WERI-Rb-1 (cell line): ENCODE data around the gene C14orf39.

ENCODE experiments used
- DNase-seq: peaks from one replicate; pipeline ENCODE4 v3.0.0-alpha.2; 2020
- H3K27ac ChIP-seq: fragments of 250-450 bp; sonication (Bioruptor Pico); 2 replicates; pipeline ENCODE4 v1.5.1; 2020; ENCODE audit warnings: mild to moderate bottlenecking, moderate library complexity
- H3K27me3 ChIP-seq: fragments of 250-450 bp; sonication (Bioruptor Pico); 2 replicates; pipeline ENCODE4 v1.5.1; 2021; ENCODE audit warnings: mild to moderate bottlenecking, low read depth, moderate library complexity; ENCODE audit not compliant: insufficient read depth, severe bottlenecking
- H3K36me3 ChIP-seq: fragments of 250-450 bp; sonication (Bioruptor Pico); 2 replicates; pipeline ENCODE4 v1.5.1; 2020; ENCODE audit warnings: mild to moderate bottlenecking, moderate library complexity
- H3K4me3 ChIP-seq: 2 replicates; pipeline ENCODE4 v1.5.1; 2011; ENCODE audit warnings: low read depth, mild to moderate bottlenecking, control low read depth, low read length
- H3K9me3 ChIP-seq: fragments of 250-450 bp; sonication (Bioruptor Pico); 2 replicates; pipeline ENCODE4 v1.5.1; 2021; ENCODE audit warnings: mild to moderate bottlenecking, moderate library complexity; ENCODE audit not compliant: severe bottlenecking
- TF ChIP-seq, protein P1 (sequence below): IDR thresholded peaks from 2 replicates; pipeline ENCODE4 v1.5.1; 2011; ENCODE audit warnings: low read depth, mild to moderate bottlenecking, control low read depth, inconsistent platforms, low read length

The C14orf39 gene, protein sequence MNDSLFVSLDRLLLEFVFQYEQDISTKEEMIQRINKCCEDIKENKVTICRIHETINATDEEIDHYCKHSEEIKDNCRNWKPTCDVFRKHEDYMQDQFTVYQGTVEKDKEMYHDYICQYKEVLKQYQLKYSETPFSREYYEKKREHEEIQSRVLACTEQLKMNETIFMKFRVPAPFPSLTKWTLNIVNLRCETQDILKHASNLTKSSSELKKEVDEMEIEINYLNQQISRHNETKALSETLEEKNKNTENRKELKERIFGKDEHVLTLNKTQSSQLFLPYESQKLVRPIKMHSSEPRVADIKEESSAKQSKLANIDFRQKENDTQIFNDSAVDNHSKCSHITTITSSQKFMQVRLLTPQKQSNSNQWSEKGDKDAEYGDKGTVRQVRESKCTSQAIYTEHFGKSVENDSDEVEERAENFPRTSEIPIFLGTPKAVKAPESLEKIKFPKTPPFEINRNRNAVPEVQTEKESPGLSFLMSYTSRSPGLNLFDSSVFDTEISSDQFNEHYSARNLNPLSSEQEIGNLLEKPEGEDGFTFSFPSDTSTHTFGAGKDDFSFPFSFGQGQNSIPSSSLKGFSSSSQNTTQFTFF

DNA sequence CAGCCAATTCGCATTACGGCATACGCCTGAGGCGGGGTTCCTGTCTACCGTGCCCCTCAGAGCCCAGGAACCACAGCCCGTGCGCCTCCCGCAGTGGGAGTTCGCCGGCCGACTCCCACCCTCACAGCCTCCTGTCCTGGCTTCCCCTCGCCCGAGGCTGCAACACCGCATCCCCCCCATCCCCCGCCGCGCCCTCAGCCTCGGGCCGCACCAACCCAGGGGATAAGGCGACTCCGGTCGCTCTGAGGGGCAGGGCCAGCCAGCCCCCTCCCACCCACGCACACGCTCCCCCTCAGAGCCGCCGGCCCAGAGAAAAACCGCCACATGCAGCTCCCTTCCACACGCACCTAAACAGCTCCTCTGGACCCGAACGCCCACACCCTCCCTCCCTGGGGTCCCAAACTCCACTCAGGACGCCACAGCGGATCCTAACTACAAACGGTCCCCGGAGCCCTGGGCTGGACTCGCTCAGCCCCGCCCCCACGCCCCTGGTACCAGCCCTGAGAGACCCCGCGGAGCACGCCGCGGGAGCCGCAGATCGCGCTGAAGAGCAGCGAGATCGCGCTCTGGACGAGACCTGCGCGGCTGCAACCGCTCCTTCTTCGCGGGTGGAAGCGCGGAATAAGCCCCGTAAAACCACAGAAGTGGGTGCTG is at the start of gene C14orf39:
Gene C14orf39 (minus strand): TSS at position 466 of the 654 bp plus-strand sequence. CDS start 985 bp downstream, outside the sequence.
- H3K4me3 ChIP-seq, result peak within 1 kb of the TSS; percentile 54
- peak within 1 kb of the TSS; percentile 73 for H3K27ac ChIP-seq
- DNase-seq, result peak; percentile 67
- no peaks in the 10 kb centered on the region for H3K9me3 ChIP-seq
- TF ChIP-seq, protein P1, sequence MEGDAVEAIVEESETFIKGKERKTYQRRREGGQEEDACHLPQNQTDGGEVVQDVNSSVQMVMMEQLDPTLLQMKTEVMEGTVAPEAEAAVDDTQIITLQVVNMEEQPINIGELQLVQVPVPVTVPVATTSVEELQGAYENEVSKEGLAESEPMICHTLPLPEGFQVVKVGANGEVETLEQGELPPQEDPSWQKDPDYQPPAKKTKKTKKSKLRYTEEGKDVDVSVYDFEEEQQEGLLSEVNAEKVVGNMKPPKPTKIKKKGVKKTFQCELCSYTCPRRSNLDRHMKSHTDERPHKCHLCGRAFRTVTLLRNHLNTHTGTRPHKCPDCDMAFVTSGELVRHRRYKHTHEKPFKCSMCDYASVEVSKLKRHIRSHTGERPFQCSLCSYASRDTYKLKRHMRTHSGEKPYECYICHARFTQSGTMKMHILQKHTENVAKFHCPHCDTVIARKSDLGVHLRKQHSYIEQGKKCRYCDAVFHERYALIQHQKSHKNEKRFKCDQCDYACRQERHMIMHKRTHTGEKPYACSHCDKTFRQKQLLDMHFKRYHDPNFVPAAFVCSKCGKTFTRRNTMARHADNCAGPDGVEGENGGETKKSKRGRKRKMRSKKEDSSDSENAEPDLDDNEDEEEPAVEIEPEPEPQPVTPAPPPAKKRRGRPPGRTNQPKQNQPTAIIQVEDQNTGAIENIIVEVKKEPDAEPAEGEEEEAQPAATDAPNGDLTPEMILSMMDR, result no peak
- no peaks in the 10 kb centered on the region for H3K27me3 ChIP-seq
- no peaks in the 10 kb centered on the region for H3K36me3 ChIP-seq

DNA sequence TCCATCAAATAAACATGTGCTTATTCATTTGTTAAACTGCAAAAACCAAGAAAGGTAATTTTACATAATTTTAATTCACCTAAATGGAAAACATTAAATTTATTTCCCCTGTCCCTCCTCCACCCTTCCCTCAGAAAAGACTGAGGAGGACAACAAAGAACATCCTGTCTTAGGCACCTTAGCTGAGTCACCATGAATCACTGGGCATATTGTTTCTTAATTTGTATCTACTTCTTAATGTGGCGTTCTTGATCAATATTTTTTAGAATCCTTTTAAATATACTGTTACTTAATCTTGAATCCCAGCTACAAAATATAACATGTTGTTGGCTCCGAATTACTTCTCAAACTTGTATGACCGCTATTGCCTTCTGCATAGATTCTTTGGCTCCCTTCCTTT is 46.6 kb upstream of the C14orf39 start:
- H3K9me3 ChIP-seq, result no peaks in the 10 kb centered on the region
- H3K4me3 ChIP-seq, result no peak overlapping the region
- TF ChIP-seq, protein P1, result no peak

DNA sequence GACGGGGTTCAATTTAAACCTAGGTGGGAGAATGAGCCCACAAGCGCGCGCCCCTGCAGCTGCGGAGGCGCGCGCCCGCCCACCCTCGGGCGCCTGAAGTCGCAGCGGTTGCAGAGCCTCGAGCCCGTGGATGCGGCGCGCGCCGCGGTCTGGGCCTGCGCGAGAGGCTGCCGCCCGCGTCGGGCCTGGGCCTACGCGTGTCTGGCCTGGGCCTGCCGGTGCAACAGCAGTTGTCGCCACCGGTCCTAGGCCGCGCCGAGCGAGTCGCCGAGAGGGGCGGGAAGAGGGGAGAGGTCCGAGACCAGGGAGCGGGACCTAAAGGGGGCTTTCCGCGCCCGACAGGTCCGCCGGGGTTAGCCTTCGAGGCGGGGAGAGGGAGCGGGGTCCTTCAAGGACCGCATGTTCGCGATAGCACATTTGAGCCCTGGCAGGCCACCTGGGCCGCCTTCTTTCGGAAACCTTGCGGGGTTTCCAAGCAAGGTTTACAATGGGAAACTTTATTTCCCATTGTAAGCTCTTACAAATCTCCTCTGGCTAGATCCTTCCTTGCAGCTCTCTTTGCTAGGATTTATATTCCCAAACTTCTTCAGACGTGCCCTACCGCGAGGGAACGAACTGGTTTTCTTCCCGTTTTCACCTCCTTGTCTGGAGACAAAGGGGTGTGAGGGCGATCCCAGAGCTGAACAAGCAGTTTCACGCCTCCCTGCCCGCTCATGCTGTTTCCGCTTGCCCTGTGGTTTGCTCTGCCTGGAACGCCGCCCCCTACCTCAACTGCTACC is 29.8 kb upstream of the C14orf39 start:
- Histone ChIP-seq H3K36me3 (no peaks in the 10 kb centered on the region; the same call in 1 of the 2 replicates), H3K27me3 (no peaks in the 10 kb centered on the region), H3K4me3 (no peak overlapping the region), H3K27ac (no peak overlapping the region), H3K9me3 (peaks cover 13% of the 10 kb centered on the region)
- TF ChIP-seq, protein P1, result no peak
- no peak for DNase-seq

More for the DNA sequence above, 46.6 kb upstream of the C14orf39 start:
- H3K27me3 ChIP-seq, result no peaks in the 10 kb centered on the region
- no peaks in the 10 kb centered on the region for H3K36me3 ChIP-seq
- DNase-seq, result no peak
- H3K27ac ChIP-seq, result no peak overlapping the region

DNA sequence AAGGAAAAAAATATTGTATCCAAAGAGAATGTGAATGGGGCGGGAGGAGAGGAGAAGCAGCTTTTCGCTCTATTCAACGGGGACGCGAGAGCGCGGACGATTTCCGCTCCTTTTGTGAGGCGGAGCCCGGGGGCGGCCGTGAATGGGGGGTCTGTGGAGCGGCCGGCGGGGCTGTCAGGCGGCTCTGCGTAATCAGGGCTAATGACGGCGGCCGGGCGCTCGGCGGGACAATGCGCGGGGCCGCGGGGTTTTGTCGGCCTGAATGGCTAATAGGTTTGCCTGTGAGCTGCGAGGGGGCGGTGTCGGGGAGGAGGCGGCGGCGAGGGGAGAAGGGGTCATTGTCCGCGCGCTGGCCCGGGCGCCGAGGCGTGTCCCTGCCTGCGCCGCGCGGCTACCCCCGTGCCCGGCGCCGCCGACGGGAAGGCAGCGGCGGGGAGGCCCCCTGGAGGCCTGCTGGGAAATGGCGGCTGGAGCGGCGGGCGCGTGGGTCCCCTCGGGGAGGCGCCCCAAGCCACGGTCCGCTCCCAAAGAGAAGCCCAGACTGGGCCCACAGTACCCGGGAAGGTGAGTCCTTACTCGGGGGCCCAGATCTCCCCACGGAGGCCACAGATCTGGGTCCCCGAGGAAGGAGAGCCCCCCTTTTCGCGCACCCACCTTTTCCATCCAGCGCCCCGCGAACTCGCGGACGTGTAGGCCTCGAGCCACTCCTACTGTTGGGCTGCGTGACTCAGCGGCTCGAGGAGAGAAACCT is 29.1 kb upstream of the C14orf39 start:
- H3K27me3 ChIP-seq, result no peaks in the 10 kb centered on the region
- peak overlapping the region; percentile 63 for H3K4me3 ChIP-seq
- peak overlapping the region; percentile 77 for H3K27ac ChIP-seq
- H3K36me3 ChIP-seq, result no peaks in the 10 kb centered on the region; the same call in 1 of the 2 replicates
- TF ChIP-seq, protein P1, result peak; percentile 37
- peak; percentile 89 for DNase-seq
- peaks cover 15% of the 10 kb centered on the region for H3K9me3 ChIP-seq

DNA sequence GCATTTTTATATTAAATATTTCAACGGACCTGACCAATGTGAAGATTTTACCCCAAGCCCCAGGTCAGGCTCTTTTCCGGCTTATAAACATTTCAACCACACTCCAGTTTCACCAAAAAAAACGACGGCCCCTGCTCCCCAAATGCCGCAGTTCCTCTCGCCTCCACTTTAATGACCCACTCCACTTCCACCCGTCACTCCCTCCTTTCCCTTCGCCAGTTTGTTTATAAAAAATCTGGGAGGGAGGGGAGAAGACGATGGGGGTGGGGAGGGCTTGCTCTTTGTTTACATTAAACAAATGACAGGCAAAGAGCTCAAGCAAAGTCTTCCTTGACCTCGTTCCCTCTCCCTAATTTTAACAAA is 28.5 kb upstream of the C14orf39 start:
- peak overlapping the region; percentile 63 for H3K4me3 ChIP-seq
- no peak for DNase-seq
- peaks cover 15% of the 10 kb centered on the region for H3K9me3 ChIP-seq
- peak overlapping the region; percentile 77 for H3K27ac ChIP-seq
- no peaks in the 10 kb centered on the region; the same call in 1 of the 2 replicates for H3K36me3 ChIP-seq
- TF ChIP-seq, protein P1, result no peak
- no peaks in the 10 kb centered on the region for H3K27me3 ChIP-seq
